ENCODE measurements around the gene WDR45B. TPM values are rescaled to one million over a fixed set of nuclear protein-coding genes. Genes with fewer than 3 reads are reported as not detected.

Gene WDR45B
- total RNA-seq, 2 experiments from 2014 or later: 61.7 to 81.9 TPM

GRCh38 chr17:82685291-82685690, 37.0 kb upstream of the WDR45B start:
- Histone ChIP-seq H3K36me3 (ENCODE audit: insufficient read depth, low read length) (peaks cover 4% of the 10 kb centered on the region; the same call in 1 of the 2 replicates), H3K9me3 (ENCODE audit: low read length) (peaks cover 19% of the 10 kb centered on the region), H3K27ac (ENCODE audit: low read depth, low read length, poor library complexity, severe bottlenecking) (no peak overlapping the region), H3K4me3 (ENCODE audit: low read depth, low read length, poor library complexity, severe bottlenecking) (no peak overlapping the region), H3K9me2 (ENCODE audit: insufficient read depth, low read length) (no peaks in the 10 kb centered on the region), H3K4me2 (ENCODE audit: low read length) (no peak overlapping the region), H3K79me2 (ENCODE audit: insufficient read depth, low read depth, low read length) (no peaks in the 10 kb centered on the region), H2AFZ (ENCODE audit: low read length) (no peak overlapping the region), H4K20me1 (ENCODE audit: insufficient read depth, low read length) (no peaks in the 10 kb centered on the region), H3K4me1 (ENCODE audit: insufficient read depth, low read length, poor library complexity, severe bottlenecking) (peaks cover under 1% of the 10 kb centered on the region)
- ChIA-PET CTCF (ENCODE audit: unreplicated experiment) (no interaction called here), POLR2A (no interaction called here)
- no peak for DNase-seq (ENCODE audit: low spot score)
- no TSS peak for BruUV-seq (replicated peaks)
- TF ChIP-seq EZH2phosphoT487 (IDR thresholded peaks at IDR 0.05; ENCODE audit: borderline replicate concordance, low read depth, low read length): no peak
- TF ChIP-seq, protein P1, sequence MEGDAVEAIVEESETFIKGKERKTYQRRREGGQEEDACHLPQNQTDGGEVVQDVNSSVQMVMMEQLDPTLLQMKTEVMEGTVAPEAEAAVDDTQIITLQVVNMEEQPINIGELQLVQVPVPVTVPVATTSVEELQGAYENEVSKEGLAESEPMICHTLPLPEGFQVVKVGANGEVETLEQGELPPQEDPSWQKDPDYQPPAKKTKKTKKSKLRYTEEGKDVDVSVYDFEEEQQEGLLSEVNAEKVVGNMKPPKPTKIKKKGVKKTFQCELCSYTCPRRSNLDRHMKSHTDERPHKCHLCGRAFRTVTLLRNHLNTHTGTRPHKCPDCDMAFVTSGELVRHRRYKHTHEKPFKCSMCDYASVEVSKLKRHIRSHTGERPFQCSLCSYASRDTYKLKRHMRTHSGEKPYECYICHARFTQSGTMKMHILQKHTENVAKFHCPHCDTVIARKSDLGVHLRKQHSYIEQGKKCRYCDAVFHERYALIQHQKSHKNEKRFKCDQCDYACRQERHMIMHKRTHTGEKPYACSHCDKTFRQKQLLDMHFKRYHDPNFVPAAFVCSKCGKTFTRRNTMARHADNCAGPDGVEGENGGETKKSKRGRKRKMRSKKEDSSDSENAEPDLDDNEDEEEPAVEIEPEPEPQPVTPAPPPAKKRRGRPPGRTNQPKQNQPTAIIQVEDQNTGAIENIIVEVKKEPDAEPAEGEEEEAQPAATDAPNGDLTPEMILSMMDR (conservative IDR thresholded peaks at IDR 0.05; ENCODE audit: low read length): no peak
- intact Hi-C loops (cut with micrococcal nuclease; ENCODE audit: unreplicated experiment): no loop called here

DNA sequence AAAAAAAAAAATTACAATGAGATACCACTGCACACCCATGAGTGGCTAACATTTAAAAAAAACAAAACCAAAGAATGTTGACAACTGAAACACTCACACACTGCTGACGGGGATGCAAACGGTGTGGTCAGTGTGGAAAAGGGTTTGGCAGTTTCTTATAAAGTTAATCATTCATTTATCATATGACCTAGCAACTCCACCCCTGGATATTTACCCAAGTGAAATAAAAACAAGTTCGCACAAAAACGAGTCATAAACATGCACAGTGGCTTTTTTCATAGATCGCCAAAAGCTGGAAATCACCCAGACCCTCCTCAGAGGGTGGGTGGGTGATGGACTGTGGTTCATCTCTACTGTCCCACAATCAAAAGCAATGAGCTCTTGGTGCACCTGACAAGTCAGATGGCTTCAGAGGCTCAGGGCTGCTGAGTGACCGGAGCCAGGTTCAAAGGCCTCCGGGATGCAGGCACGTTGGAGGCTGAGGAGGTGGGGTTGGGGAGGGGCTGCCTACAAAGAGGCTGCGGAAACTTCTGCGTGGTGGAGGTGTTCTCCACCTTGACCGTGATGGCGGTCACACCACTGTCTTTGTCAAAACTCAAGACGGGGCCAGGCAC, 36.1 kb upstream of the WDR45B start:
- POLR2A ChIA-PET: interaction anchor here (0.7 kb wide), 1 partner anchor 56 kb away, joined by 3 read pairs; no protein-coding TSS in a partner anchor
- H2AFZ ChIP-seq (ENCODE audit: low read length): no peak overlapping the region
- intact Hi-C loops (cut with micrococcal nuclease; ENCODE audit: unreplicated experiment): no loop called here
- H3K9me2 ChIP-seq (ENCODE audit: insufficient read depth, low read length): no peaks in the 10 kb centered on the region
- no peak overlapping the region for H3K4me3 ChIP-seq (ENCODE audit: low read depth, low read length, poor library complexity, severe bottlenecking)
- no TSS peak for BruUV-seq (replicated peaks)
- no peaks in the 10 kb centered on the region for H4K20me1 ChIP-seq (ENCODE audit: insufficient read depth, low read length)
- H3K4me1 ChIP-seq (ENCODE audit: insufficient read depth, low read length, poor library complexity, severe bottlenecking): peaks cover 10% of the 10 kb centered on the region
- peaks cover 22% of the 10 kb centered on the region for H3K9me3 ChIP-seq (ENCODE audit: low read length)
- DNase-seq (ENCODE audit: low spot score): no peak
- H3K79me2 ChIP-seq (ENCODE audit: insufficient read depth, low read depth, low read length): no peaks in the 10 kb centered on the region
- H3K4me2 ChIP-seq (ENCODE audit: low read length): no peak overlapping the region
- TF ChIP-seq EZH2phosphoT487 (IDR thresholded peaks at IDR 0.05; ENCODE audit: borderline replicate concordance, low read depth, low read length): no peak
- peaks cover 4% of the 10 kb centered on the region; the same call in 1 of the 2 replicates for H3K36me3 ChIP-seq (ENCODE audit: insufficient read depth, low read length)
- CTCF ChIA-PET (ENCODE audit: unreplicated experiment): interaction anchor here (0.6 kb wide), 1 partner anchor 8 kb away, joined by 3 read pairs; no protein-coding TSS in a partner anchor
- no peak overlapping the region for H3K27ac ChIP-seq (ENCODE audit: low read depth, low read length, poor library complexity, severe bottlenecking)

- Histone ChIP-seq H3K36me3 (ENCODE audit: insufficient read depth, low read length) (peaks cover 4% of the 10 kb centered on the region; the same call in 1 of the 2 replicates), H3K4me3 (ENCODE audit: low read depth, low read length, poor library complexity, severe bottlenecking) (no peak overlapping the region), H3K27ac (ENCODE audit: low read depth, low read length, poor library complexity, severe bottlenecking) (no peak overlapping the region), H3K4me2 (ENCODE audit: low read length) (no peak overlapping the region), H3K9me2 (ENCODE audit: insufficient read depth, low read length) (no peaks in the 10 kb centered on the region), H4K20me1 (ENCODE audit: insufficient read depth, low read length) (no peaks in the 10 kb centered on the region), H3K4me1 (ENCODE audit: insufficient read depth, low read length, poor library complexity, severe bottlenecking) (peaks cover 16% of the 10 kb centered on the region), H2AFZ (ENCODE audit: low read length) (no peak overlapping the region), H3K9me3 (ENCODE audit: low read length) (peaks cover 22% of the 10 kb centered on the region), H3K79me2 (ENCODE audit: insufficient read depth, low read depth, low read length) (no peaks in the 10 kb centered on the region)
- intact Hi-C loops (cut with micrococcal nuclease; ENCODE audit: unreplicated experiment): no loop called here
- CTCF ChIA-PET (ENCODE audit: unreplicated experiment): no interaction called here
- POLR2A ChIA-PET: interaction anchor here (0.7 kb wide), 1 partner anchor 542 kb away, joined by 3 read pairs; no protein-coding TSS in a partner anchor
- no TSS peak for BruUV-seq (replicated peaks)
- TF ChIP-seq, protein P1 (conservative IDR thresholded peaks at IDR 0.05; ENCODE audit: low read length): no peak
- no peak for DNase-seq (ENCODE audit: low spot score)
Observed at GRCh38 chr17:82683534-82683933, 35.3 kb upstream of the WDR45B start.
